Endometrium (tissue), 2 donors: ENCODE data around the gene CRYBG1.

Experiments used
- FAIRE-seq: peaks from 2 replicates; lab custom pipeline; 2012; peaks lifted over from hg19 to GRCh38; lab: Jason Lieb, UNC
- donor health status: control.
- donor health status: control.

The CRYBG1 gene

GRCh38 chr6:106426250-106426970, 65.9 kb downstream of the CRYBG1 start:
- FAIRE-seq, result no peak

GRCh38 chr6:106430466-106430865, 69.9 kb downstream of the CRYBG1 start:
- FAIRE-seq, result no peak

DNA sequence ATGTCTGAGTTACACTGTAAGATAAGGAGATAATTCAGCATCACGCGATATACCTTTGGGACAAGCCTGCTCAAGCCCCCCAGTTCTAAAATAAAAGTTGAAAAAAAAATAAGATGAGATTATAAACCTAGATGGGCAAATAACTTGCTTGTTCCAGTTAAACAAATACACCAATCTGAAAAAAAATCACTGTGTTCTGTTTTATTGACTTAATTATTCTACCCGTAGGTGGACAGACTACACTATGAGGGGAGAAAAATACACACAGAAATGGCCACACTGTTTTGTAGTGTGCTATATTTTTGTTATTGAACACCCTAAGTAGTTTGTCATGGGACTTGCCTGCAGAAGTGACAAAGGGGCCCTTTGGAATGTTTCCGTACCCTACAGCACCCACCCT, 70.9 kb downstream of the CRYBG1 start:
- no peak for FAIRE-seq

GRCh38 chr6:106431972-106432371, 71.5 kb downstream of the CRYBG1 start:
- no peak for FAIRE-seq

DNA sequence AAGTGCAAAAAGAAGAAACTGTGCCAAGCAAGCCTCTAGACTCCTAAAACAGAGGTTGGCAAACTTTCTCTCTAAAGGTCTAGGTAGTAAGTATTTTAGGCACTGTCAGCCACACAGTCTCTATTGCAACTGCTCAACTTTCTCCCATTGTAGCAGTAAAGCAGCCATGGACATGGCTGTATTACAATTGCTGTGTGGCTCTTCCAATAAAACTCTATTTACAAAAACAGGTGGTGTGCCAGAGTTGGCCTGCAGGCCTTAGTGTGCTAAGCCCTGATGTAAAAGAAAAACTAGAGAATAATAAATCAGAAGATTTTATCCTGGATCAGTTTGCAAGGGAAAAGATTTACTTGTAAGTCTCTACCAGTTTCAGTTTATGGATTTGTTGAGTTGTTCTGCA, 74.0 kb downstream of the CRYBG1 start:
- no peak for FAIRE-seq

DNA sequence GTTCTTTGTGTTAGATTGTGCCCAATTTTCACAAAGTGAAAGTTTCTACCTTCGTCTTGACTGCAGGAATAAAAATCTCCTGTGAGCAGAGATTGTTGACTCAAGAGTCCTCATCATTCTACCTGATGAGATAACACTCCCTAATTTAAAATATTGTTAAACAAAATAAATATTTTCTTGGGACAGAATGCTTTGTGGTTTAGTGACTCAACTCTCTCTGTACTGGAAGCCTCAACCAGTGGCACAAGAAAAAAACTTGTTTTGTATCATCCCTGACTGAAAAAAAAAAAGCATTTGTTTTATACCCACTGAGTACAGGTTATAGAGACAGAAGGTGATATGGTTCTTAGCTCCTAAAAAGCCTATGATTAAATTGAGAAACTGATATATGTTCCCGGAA, 78.9 kb downstream of the CRYBG1 start:
- no peak for FAIRE-seq

DNA sequence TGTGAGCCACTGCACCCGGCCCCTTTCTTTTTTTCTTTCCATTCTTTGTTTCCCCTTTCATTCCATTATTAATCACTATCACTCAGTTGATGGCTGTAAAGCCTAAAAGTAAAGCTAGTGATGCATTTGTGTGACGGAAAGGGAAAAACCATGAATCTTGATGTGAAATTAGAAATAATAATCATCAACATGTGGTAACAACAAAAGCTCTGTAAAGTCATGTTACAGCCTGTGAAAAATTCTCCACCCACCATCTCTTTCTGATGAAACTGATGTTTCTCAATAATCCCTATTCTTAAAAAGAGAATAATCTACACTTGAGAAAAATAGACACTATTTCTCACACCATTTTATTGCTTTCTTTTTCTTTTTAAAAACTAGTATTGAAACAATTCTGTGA, 80.0 kb downstream of the CRYBG1 start:
- no peak for FAIRE-seq

DNA sequence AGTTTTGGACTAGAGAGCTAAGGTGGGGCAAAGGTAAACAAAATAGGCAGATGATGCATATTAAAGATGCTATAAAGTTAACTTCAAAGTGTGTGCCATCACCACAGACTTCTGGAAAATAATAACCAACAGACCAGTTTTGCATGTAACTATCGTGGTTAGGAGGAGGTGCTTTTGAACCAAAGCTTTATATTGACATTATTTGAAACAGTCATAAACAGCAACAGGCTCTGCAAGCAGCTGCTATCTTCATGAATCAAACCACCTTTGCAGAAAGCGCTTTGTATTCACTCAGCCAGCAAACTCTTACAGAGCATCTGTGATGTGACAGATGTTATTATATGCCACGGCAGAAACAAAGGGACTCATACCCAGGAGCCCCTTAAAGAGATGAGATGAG, 81.9 kb downstream of the CRYBG1 start:
- FAIRE-seq, result no peak

GRCh38 chr6:106444777-106445507, 84.4 kb downstream of the CRYBG1 start:
- peak; percentile 90 for FAIRE-seq

DNA sequence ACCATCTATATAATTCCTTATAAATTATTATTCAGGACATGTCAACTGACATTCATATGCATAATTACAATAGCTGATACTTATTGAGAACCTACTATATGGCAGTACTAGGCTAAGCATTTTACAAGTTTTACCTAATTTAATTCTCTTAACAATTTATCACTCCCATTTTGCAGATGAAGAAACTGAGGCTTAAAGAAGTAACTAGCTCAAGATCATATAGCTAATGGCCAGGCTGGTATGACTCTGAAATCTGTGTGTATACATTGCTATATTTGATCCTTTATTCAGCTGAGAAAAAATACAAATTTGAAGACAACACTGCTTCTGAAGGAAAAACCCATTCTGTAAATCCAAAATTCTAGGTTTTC, 85.0 kb downstream of the CRYBG1 start:
- FAIRE-seq, result no peak

DNA sequence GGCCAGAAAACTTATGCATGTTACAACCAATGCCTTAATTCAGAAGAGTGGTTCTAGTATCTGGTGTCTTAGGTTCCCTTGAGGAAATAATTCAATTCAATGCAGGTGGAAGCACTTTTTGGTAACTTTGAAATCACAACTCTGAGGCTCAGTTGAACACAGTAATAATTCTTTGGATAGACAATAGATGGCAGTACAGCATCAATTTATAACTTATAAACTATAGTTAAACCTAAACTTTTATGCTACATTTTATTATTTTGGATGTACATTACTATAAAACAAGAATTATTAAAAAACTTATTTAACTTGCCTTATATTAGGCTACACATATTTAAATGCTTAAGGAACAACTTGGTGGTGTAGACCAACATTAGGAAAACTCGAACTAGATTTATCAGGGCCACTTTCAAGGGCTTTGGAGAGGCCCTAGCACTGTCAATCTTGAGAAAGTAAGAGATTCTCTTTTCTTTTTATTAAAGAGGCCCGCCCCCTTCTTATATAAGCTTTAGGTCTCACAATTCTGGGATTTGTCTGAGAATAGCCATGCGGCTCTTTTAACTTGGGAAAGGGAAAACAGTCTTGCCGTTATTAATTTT, 85.9 kb downstream of the CRYBG1 start:
- peak; percentile 95 for FAIRE-seq

GRCh38 chr6:106446983-106447382, 86.5 kb downstream of the CRYBG1 start:
- peak; percentile 61 for FAIRE-seq

GRCh38 chr6:106448000-106448426, 87.5 kb downstream of the CRYBG1 start:
- no peak for FAIRE-seq

DNA sequence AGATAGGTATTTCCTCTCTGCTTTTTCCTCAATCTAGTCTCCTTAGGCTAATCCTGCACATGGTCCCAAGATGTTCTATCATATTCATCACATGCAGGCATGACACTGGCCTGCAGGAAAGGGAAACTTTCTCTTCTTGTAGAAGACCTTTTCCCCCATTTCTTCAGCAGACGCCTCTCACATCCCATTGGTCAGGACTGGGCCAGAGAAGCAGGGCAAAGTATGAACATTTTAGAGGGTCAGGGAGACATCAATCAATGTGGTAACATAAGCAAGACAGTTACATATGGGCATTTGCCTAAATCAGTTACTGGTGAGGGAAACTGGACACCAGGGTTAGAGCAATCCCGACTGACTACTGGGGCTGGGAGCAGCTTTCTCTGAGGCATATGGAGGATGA, 90.1 kb downstream of the CRYBG1 start:
- FAIRE-seq, result no peak

DNA sequence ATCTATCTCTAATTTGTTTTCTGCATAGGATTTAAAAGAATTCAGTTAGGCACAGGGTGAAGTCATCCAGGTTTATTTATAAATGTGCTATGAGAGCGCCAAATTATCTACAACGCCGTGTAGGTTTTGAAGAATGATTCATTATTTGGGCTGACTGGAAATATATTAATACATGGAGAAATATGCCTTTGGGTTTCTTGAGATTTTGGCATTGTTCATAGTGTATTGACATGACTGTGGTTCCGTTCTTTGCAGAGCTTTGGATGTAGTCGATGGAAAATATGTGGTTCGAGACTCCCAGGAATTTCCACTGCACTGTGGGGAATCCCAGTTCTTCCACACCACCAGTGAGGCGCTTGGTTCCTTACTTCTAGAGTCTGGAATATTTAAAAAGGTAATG, 90.9 kb downstream of the CRYBG1 start:
- FAIRE-seq, result no peak

DNA sequence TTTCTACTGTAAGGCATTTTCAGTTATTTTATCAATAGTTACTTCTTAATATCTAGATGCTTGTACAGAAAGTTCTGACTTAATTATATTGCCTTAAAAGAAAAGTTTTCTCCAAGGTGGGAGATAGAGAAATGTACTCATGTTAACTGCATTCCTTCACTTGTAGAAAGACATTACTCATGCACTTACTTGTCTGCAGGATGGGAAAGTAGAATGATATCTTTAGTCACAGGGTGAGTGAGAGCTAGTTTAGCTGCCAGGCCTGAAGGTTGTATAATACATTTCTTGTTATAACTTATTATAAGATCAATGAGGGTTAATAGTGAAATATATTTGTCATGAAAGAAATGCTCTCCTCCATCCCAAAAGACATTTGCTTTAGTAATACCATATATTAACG, 92.1 kb downstream of the CRYBG1 start:
- no peak for FAIRE-seq

DNA sequence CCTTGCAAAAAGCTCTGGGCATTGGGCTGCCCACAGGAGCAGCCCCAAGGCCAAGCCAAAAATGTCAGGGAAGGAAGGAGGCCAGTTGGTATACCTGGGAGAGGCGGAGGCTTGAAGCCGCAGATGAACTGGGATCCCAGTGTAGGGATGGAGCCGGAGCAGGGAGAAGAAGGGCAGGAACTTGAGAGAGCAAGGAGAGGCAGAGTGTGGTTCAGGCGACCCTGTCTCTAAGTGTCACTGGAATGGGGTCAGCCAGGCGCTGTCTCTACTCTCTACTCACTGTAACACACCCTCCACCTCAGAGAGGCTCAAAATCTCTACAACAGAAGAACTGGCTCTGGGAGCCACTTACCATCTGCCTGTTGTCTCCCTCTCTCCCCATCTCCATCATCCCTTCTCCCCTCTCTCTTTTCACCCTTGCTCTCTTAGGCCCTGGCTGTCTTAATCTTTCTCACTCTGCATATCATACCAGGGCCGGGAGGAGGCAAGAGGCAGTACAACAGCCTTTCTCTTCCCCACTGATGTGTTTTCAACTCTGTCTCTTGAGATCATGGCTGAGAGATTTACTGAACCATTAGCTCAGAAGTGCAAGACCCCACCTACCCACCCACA, 93.3 kb downstream of the CRYBG1 start:
- FAIRE-seq, result no peak

DNA sequence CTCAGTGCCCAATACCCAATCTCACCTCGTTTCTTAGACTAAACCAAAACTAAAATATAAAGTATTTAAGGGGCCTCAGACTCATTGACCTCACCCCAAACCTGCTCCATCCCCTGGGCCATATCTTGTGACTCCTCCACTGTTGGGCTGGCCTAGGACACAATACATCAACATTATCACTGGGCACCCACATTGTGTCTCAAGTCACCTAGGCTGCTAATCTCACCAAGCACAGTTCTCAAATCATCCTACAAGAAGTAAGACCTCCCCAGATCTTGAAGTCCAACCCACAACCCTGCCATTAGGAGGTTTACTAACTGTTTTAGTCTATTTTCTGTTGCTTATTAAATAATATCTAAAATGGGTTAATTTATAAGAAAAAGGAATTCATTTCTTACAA, 96.2 kb downstream of the CRYBG1 start:
- no peak for FAIRE-seq

- FAIRE-seq, result no peak
Observed at GRCh38 chr6:106458021-106458986, 97.8 kb downstream of the CRYBG1 start.

DNA sequence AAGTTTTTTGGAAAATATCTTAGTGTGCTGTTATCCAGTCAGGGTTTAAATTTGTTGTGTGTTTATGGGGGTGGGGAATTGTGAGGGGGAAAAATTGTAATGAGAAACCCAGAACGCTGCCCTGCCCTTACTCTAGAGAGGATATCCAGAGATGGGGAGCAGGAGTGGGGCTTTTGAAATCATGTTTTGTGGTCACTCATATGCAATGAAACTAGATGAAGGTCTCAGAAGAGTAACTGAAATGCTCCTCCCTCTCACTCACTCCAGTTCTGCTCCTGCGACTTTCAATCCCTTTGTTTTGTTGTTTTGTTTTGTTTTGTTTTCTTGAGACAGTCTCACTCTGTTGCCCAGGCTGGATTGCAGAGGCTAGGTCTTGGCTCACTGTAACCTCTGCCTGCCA, 100.0 kb downstream of the CRYBG1 start:
- no peak for FAIRE-seq

- no peak for FAIRE-seq
Observed at GRCh38 chr6:106461084-106461483, 100.6 kb downstream of the CRYBG1 start.
